Neuronal stem cell (in vitro differentiated cells): ENCODE results near the gene DENND1B.

Experiments used
- DNase-seq: peaks from one replicate; pipeline ENCODE4 v3.0.0-alpha.2; 2013; ENCODE audit warnings: low spot score
- H2AFZ ChIP-seq: one replicate; pipeline ENCODE4 v1.6.1; 2013; ENCODE audit warnings: mild to moderate bottlenecking, low read length, inconsistent platforms
- H2AK5ac ChIP-seq: 2 replicates; pipeline ENCODE4 v1.6.1; 2013; ENCODE audit warnings: low read depth, mild to moderate bottlenecking, inconsistent platforms, low read length, moderate library complexity, mixed read lengths
- H2BK120ac ChIP-seq: 2 replicates; pipeline ENCODE4 v1.6.1; 2013; ENCODE audit warnings: low read depth, mild to moderate bottlenecking, inconsistent platforms, low read length, moderate library complexity, mixed read lengths
- H2BK12ac ChIP-seq: one replicate; pipeline ENCODE4 v1.6.1; 2013; ENCODE audit warnings: low read length, inconsistent platforms
- H2BK15ac ChIP-seq: 2 replicates; pipeline ENCODE4 v1.6.1; 2013; ENCODE audit warnings: mild to moderate bottlenecking, low read length, inconsistent platforms, mixed read lengths
- H2BK5ac ChIP-seq: one replicate; pipeline ENCODE4 v1.6.1; 2013; ENCODE audit warnings: inconsistent platforms, mild to moderate bottlenecking, low read length, moderate library complexity
- H3K14ac ChIP-seq: one replicate; pipeline ENCODE4 v1.6.1; 2013; ENCODE audit warnings: low read length, inconsistent platforms
- H3K18ac ChIP-seq: 2 replicates; pipeline ENCODE4 v1.6.1; 2013; ENCODE audit warnings: low read length, inconsistent platforms
- H3K23ac ChIP-seq: 2 replicates; pipeline ENCODE4 v1.6.1; 2013; ENCODE audit warnings: low read depth, mild to moderate bottlenecking, mixed read lengths, low read length, inconsistent platforms; ENCODE audit not compliant: poor library complexity
- H3K27ac ChIP-seq: replicated peaks from 3 replicates; pipeline ENCODE4 v1.5.1; 2013; ENCODE audit warnings: low read length, inconsistent platforms
- H3K27me3 ChIP-seq, 3 experiments: 2 replicates each; pipeline ENCODE4 v1.6.1; 2013; ENCODE audit warnings: low read length in 3 of 3, mild to moderate bottlenecking in 2 of 3, inconsistent platforms in 1 of 3, low read depth in 1 of 3, mixed read lengths in 1 of 3, moderate library complexity in 1 of 3; ENCODE audit not compliant: control insufficient read depth in 3 of 3, insufficient read depth in 3 of 3
- H3K36me3 ChIP-seq, 2 donors: replicated peaks in 1 of 2; 2 replicates each; pipeline ENCODE4 v1.6.1; 2013; ENCODE audit warnings: low read length in 2 of 2; ENCODE audit not compliant: control insufficient read depth in 2 of 2, insufficient read depth in 2 of 2
- H3K4ac ChIP-seq: 2 replicates; pipeline ENCODE4 v1.6.1; 2013; ENCODE audit warnings: inconsistent platforms, mild to moderate bottlenecking, low read length, moderate library complexity
- H3K4me1 ChIP-seq, 2 donors: 1 replicate in 1 of 2; 2 replicates in 1 of 2; pipeline ENCODE4 v1.6.1; 2013; ENCODE audit warnings: low read length in 2 of 2, low read depth in 1 of 2; ENCODE audit not compliant: control insufficient read depth in 2 of 2, insufficient read depth in 1 of 2
- H3K4me2 ChIP-seq: one replicate; pipeline ENCODE4 v1.6.1; 2013; ENCODE audit warnings: mild to moderate bottlenecking, low read length, inconsistent platforms; ENCODE audit not compliant: insufficient read depth, poor library complexity, severe bottlenecking
- H3K4me3 ChIP-seq, 2 donors: 2 replicates each; pipeline ENCODE4 v1.5.1; 2013; ENCODE audit warnings: low read length in 2 of 2, mild to moderate bottlenecking in 2 of 2, inconsistent platforms in 1 of 2, moderate library complexity in 1 of 2
- H3K79me1 ChIP-seq: one replicate; pipeline ENCODE4 v1.6.1; 2013; ENCODE audit warnings: low read depth, mild to moderate bottlenecking, inconsistent platforms, low read length, moderate library complexity
- H3K9ac ChIP-seq: one replicate; pipeline ENCODE4 v1.6.1; 2013; ENCODE audit warnings: mild to moderate bottlenecking, low read depth, low read length, inconsistent platforms; ENCODE audit not compliant: poor library complexity
- H3K9me3 ChIP-seq, 2 donors: replicated peaks in 1 of 2; 2 replicates each; pipeline versions ENCODE3 to v1.6.1; 2013; ENCODE audit warnings: low read length in 2 of 2, mild to moderate bottlenecking in 2 of 2, inconsistent platforms in 1 of 2, low read depth in 1 of 2, mixed read lengths in 1 of 2, moderate library complexity in 1 of 2; ENCODE audit not compliant: control insufficient read depth in 2 of 2, insufficient read depth in 1 of 2
- H4K8ac ChIP-seq: one replicate; pipeline ENCODE4 v1.6.1; 2013; ENCODE audit warnings: low read depth, mild to moderate bottlenecking, inconsistent platforms, low read length, moderate library complexity
- H4K91ac ChIP-seq: one replicate; pipeline ENCODE4 v1.6.1; 2013; ENCODE audit warnings: low read length, low read depth, mild to moderate bottlenecking, inconsistent platforms; ENCODE audit not compliant: poor library complexity
- WGBS, 2 donors: extraction: QIAGEN DNeasy Blood & Tissue Kit; methylation state at CpG; one replicate each; pipeline ENCODE4 v1.1.7; 2013; ENCODE audit warnings: missing lambda C conversion rate in 2 of 2, mixed read lengths in 1 of 2; ENCODE audit not compliant: insufficient read length in 2 of 2, insufficient replicate concordance in 1 of 2; ENCODE audit errors: extremely low coverage in 2 of 2; 5-methylcytosine and 5-hydroxymethylcytosine counted together

DENND1B gene

GRCh38 chr1:197696372-197696771 is 78.9 kb downstream of the DENND1B start:
- no peak for DNase-seq
- Histone ChIP-seq H3K14ac (no peak overlapping the region), H2AFZ (no peak overlapping the region), H3K9me3 (no peaks in the 10 kb centered on the region), H3K23ac (no peak overlapping the region), H3K4ac (no peak overlapping the region), H3K9ac (no peak overlapping the region), H3K27ac (no peak overlapping the region), H3K18ac (no peak overlapping the region), H2AK5ac (no peak overlapping the region), H3K36me3 (peaks cover 0 to 1% of the 10 kb centered on the region in 2 donors), H3K79me1 (no peaks in the 10 kb centered on the region), H3K27me3 (no peaks in the 10 kb centered on the region), H3K4me2 (no peak overlapping the region), H4K91ac (no peak overlapping the region), H3K4me3 (no peak overlapping the region), H2BK5ac (no peak overlapping the region), H3K4me1 (no peaks in the 10 kb centered on the region), H4K8ac (no peak overlapping the region), H2BK120ac (no peak overlapping the region), H2BK12ac (no peak overlapping the region), H2BK15ac (no peak overlapping the region)
- WGBS, 2 donors: no CpG with 5 or more reads among the region's 2 CpGs

GRCh38 chr1:197695961-197696360 is 79.3 kb downstream of the DENND1B start:
- Histone ChIP-seq H3K14ac (no peak overlapping the region), H2BK5ac (no peak overlapping the region), H3K18ac (no peak overlapping the region), H2AFZ (no peak overlapping the region), H3K23ac (no peak overlapping the region), H2BK12ac (no peak overlapping the region), H2AK5ac (no peak overlapping the region), H4K91ac (no peak overlapping the region), H3K27me3 (no peaks in the 10 kb centered on the region), H4K8ac (no peak overlapping the region), H3K36me3 (no peaks in the 10 kb centered on the region), H3K9me3 (no peaks in the 10 kb centered on the region), H3K4ac (no peak overlapping the region), H3K4me3 (no peak overlapping the region), H3K9ac (no peak overlapping the region), H3K4me2 (no peak overlapping the region), H3K27ac (no peak overlapping the region), H2BK120ac (no peak overlapping the region), H3K79me1 (no peaks in the 10 kb centered on the region), H2BK15ac (no peak overlapping the region), H3K4me1 (no peaks in the 10 kb centered on the region)
- no peak for DNase-seq

- Histone ChIP-seq H2AFZ (no peak overlapping the region), H3K27ac (no peak overlapping the region), H3K79me1 (no peaks in the 10 kb centered on the region), H3K4me1 (no peaks in the 10 kb centered on the region), H3K36me3 (no peaks in the 10 kb centered on the region), H3K9ac (no peak overlapping the region), H3K4me3 (no peak overlapping the region), H2BK5ac (no peak overlapping the region), H3K4me2 (no peak overlapping the region), H4K8ac (no peak overlapping the region), H2AK5ac (no peak overlapping the region), H3K14ac (no peak overlapping the region), H2BK120ac (no peak overlapping the region), H3K4ac (no peak overlapping the region), H2BK15ac (no peak overlapping the region), H3K27me3 (no peaks in the 10 kb centered on the region), H3K23ac (no peak overlapping the region), H3K18ac (no peak overlapping the region), H3K9me3 (peaks cover 3 to 5% of the 10 kb centered on the region in 2 donors), H4K91ac (no peak overlapping the region), H2BK12ac (no peak overlapping the region)
- no peak for DNase-seq
Observed at GRCh38 chr1:197692965-197693364, 82.3 kb downstream of the DENND1B start.

DNA sequence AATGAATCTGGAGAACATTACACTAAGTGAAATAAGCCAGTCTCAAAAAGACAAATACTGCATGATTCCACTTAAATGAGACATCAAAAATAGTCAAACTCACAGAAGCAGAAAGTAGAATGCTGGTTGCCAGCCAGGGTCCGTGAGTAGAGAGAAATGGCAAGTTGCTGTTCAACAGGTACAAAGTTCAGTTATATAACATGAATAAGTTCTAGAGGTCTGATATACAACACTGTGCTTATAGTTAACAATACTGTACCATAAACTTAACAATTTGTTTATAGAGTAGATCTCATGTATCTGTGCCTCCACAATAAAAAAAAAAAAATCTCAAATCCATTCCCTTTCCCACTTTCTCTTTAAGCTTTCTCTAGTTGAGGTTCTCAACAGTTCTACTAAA is 83.5 kb downstream of the DENND1B start:
- no peak overlapping the region for H2AFZ ChIP-seq
- no peak overlapping the region for H3K14ac ChIP-seq
- no peak overlapping the region for H2BK15ac ChIP-seq
- WGBS, 2 donors: no CpG with 5 or more reads among the region's 1 CpG
- H3K4me1 ChIP-seq: no peaks in the 10 kb centered on the region
- H3K4me2 ChIP-seq: no peak overlapping the region
- no peaks in the 10 kb centered on the region for H3K27me3 ChIP-seq
- H2AK5ac ChIP-seq: no peak overlapping the region
- no peak overlapping the region for H3K27ac ChIP-seq
- H2BK12ac ChIP-seq: no peak overlapping the region
- no peak overlapping the region for H4K91ac ChIP-seq
- no peak overlapping the region for H2BK5ac ChIP-seq
- H4K8ac ChIP-seq: no peak overlapping the region
- no peak for DNase-seq
- no peak overlapping the region for H2BK120ac ChIP-seq
- H3K9ac ChIP-seq: no peak overlapping the region
- no peak overlapping the region for H3K4ac ChIP-seq
- H3K79me1 ChIP-seq: no peaks in the 10 kb centered on the region
- no peak overlapping the region for H3K4me3 ChIP-seq
- H3K23ac ChIP-seq: no peak overlapping the region
- H3K9me3 ChIP-seq: peaks cover 3 to 5% of the 10 kb centered on the region in 2 donors
- H3K36me3 ChIP-seq: no peaks in the 10 kb centered on the region
- H3K18ac ChIP-seq: no peak overlapping the region
